ENCODE data around the gene IFNL1.
"Not testable (repeated sequence)": the region's sequence is repeated elsewhere in the genome, so short reads cannot be mapped to it uniquely, and the experiment has no call there.

Gene IFNL1

DNA sequence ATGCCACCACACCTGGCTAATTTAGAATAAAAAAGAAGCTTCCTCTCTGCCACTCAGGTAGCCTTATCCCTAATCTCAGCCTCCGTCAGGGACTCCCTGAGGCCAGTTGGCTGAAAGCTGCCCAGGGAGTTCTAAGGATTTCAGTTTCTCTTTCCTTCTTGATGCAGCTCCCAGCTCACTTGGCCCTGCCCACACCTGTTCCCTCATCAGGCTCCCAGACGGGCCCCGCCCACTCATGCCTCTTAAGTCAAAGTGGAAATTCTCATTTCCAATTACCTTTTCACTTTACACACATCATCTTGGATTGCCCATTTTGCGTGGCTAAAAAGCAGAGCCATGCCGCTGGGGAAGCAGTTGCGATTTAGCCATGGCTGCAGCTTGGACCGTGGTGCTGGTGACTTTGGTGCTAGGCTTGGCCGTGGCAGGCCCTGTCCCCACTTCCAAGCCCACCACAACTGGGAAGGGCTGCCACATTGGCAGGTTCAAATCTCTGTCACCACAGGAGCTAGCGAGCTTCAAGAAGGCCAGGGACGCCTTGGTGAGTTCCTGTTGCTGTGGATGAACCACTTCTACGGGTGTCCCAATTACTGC is at the start of gene IFNL1:
TSS of gene IFNL1 (plus strand) at position 353 of the 591 bp plus-strand sequence. CDS start at position 368, 15 bp downstream.
- DNase-seq (ENCODE audit: low spot score) = no peak

DNA sequence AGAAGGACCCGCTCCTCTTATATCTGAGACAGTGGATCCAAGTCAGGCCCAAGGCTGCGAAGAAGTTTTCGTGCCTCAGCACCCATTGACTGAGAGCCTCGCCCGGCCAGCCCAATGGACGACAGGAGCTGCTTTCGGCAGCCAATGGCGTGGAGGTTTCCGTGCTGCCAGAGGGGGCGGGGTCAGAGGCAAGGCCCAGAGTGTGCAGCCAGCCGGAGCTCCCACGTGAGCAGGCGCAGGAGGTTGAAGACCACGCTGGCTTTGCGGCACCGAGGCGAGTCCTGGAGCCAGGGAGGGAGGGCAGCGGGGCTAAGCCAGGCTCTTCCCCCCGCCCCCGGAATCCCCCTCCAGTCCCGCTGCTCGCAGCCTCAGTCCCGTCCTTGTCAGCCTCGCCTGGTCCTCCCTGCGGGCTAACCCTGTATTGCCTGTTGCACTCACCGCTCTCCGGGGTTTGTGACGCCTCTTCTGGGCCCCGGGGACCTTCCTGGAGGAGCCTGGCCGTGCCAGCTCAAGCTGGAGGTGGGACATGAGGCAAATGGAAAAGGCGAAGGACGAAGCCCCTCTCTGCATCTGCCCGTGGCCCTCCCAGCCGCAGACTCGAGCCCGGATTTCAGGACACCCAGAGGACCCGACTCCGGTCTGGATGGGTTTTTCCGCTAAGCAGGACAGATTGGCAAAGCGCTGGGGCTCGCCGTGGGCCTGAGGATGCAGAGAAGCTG is 49.1 kb upstream of the IFNL1 start:
- no peak for DNase-seq (ENCODE audit: low spot score)

DNA sequence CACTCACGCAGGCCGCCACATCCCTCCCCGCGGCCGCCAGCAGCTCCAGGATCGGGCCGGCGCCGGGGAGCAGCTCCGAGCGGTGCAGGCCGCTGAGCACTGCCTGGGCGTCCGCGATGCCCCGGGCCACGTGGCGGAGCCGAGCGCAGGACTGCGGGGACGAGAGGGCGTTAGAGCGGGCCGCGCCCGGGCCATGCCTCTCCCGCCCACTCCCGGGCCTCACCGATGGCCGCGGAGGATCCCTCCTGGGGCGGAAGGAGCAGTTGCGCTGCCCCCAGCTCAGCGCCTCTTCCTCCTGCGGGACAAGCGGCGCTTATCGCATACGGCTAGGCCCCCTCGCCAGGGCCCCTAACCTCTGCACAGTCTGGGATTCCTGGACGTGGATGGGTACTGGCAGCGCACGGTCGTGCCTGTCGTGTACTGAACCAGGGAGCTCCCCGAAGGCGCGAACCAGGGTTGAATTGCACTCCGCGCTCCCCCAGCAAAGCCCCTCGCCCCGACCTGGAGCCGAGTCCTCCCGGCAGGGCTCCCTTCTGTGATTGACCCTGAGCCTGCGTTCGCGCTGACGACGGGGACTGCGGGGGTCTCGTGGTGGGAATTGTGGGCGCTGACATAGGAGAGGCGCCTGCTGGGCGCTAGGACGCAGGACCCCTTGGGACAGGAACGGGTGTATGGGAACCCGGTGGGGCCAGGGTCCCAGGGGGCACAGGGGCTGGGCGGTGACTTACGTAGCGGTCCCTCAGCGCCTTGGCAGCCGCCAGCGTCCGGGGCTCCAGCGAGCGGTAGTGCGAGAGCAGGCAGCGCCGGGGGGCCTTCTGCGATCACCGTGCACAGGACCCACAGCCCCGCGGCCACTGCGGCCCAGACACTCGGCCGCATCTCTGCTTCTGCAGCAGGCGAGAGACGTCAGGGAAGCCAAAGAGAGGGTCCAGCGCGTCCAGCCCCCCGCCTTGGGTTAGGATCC is 48.2 kb upstream of the IFNL1 start:
- DNase-seq (ENCODE audit: low spot score) = no peak

- no peak for DNase-seq (ENCODE audit: low spot score)
These were observed 47.4 kb upstream of the IFNL1 start, which contains the start of gene IFNL4 for GRCh38 chr19:39248806-39249205. IFNL4 (minus strand) TSS chr19:39248856.

DNA sequence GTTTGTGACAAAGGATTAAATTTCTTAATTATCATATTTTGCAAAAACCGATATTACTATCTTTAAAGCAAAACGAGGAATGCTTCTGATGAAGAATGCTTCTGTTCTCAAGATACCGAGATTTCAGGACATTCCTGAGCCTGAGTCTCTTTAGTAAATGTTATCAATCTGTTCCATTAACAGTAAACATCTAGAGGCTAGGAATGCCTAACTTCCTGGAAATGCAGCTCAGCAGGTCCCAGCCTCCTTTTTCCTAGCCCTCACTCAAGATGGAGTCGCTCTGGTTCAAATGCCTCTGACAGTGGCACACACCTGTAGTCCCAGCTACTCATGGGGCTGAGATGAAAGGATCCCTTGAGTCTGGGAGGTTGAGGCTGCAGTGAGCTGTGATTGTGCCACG is 45.1 kb upstream of the IFNL1 start:
- DNase-seq (ENCODE audit: low spot score) = no peak

- no peak for DNase-seq (ENCODE audit: low spot score)
These were observed 44.4 kb upstream of the IFNL1 start for GRCh38 chr19:39251846-39252245.

GRCh38 chr19:39252458-39252857 is 43.7 kb upstream of the IFNL1 start:
- no peak for DNase-seq (ENCODE audit: low spot score)

GRCh38 chr19:39253374-39254149 is 42.6 kb upstream of the IFNL1 start:
- no peak for DNase-seq (ENCODE audit: low spot score)

DNA sequence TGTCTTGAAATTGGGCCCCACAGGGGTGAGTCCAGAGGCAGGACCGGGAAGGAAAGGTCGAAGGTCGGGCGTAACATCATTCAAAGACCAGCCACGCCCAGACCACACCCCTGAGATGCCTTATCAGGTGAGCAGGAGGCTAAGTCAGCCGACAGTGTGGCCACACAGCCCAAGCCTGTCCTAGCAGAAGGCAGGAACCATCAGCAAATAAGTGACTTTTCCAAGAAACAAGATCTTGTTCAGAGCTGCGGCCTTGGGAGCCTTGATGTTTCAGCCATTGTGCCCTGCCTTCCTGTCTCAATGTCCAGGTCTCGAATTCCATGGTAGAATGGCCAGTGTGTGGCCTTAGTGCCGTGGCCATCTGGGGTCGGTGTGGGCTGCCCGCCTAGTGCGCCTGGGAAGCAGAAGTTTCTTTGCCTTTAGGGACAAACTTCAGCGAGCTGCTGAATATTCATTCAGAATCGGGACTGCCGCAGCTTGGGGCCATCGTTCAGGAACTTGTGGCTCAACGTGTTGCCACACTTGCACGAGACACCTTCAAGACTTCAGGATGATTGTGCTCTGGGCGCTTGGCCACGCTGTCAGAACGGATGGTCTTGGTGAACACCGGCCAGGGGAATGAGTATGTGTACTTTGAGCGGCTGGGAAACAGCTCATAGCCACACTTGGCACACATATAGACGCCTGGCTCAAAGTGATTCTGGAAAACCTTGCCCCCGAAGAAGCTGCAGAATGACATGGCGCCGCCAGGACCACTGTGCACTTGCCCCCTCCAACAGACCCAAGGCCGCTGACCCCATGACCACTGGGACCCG is 41.5 kb upstream of the IFNL1 start:
- DNase-seq (ENCODE audit: low spot score) = no peak

DNA sequence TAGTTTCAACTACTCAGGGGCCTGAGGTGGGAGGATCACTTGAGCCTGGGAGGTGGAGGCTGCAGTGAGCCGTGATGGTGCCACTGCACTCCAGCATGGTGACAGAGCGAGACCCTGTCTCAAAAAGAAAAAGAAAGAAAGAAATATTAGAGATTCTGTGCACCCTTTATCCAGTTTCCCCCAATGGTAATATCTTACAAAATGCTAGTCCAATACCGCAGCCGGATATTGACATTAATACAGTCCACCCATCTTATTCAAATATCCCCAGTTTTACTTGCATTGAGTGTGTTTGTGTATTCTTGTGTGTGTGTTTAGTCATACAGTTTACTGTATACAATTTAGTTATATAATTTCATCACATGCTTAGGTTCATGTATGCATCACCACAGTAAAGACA is 39.0 kb upstream of the IFNL1 start:
- no peak for DNase-seq (ENCODE audit: low spot score)

DNA sequence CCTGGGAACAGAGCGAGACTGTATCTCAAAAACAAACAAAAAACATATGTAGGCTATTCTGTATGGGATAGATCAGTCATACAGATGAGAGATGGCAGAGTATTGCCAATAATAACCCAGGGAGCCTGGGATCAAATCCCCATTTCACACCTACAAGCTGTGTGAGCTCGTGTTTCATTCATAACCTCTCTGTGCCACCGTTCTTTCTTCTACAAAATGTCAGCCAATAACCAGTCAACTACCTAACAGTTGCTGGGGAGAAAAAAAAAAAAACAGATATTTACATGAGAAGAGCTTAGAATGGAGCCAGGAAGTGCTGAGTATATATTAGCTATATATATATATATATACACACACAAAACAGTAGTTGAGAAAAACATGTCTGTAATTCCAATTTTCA is 34.5 kb upstream of the IFNL1 start:
- no peak for DNase-seq (ENCODE audit: low spot score)

DNA sequence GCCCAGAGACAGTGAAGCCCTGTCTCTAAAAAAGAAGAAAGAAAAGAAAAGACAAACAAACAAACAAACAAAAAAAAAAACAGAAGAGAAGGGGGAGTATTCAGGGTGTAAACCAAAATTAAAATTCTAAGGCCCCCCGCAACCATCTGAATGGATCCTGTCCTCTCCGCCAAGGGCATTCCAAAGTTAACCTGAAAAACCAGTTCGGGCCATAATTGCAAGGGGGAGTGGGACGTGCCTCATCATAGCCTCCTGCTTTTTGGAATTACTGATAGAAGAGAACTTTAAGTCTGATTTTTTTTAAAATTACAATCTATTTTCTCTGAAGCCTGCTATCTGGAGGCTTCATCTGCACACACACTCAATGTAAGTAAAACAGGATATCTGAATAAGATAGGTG is 33.7 kb upstream of the IFNL1 start:
- DNase-seq (ENCODE audit: low spot score) = no peak

GRCh38 chr19:39263912-39264305 is 32.3 kb upstream of the IFNL1 start:
- DNase-seq (ENCODE audit: low spot score) = no peak

- no peak for DNase-seq (ENCODE audit: low spot score)
These were observed 31.6 kb upstream of the IFNL1 start for GRCh38 chr19:39264306-39265290.

DNA sequence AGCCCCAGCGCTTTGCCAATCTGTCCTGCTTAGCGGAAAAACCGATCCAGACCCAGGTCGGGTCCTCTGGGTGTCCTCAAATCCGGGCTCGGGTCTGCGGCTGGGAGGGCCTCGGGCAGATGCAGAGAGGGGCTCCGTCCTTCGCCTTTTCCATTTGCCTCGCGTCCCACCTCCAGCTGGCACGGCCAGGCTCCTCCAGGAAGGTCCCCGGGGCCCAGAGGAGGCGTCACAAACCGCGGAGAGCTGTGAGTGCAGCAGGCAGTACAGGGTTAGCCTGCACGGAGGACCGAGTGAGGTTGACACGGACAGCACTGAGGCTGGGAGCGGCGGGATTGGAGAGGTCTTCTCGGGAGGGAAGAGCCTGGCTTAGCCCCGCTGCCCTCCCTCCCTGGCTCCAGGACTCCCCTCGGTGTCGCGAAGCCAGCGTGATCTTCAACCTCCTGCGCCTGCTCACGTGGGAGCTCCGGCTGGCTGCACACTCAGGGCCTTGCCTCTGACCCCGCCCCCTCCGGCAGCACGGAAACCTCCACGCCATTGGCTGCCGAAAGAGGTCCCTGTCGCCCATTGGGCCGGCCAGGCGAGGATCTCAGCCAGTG is 30.8 kb upstream of the IFNL1 start:
- DNase-seq (ENCODE audit: low spot score) = no peak

DNA sequence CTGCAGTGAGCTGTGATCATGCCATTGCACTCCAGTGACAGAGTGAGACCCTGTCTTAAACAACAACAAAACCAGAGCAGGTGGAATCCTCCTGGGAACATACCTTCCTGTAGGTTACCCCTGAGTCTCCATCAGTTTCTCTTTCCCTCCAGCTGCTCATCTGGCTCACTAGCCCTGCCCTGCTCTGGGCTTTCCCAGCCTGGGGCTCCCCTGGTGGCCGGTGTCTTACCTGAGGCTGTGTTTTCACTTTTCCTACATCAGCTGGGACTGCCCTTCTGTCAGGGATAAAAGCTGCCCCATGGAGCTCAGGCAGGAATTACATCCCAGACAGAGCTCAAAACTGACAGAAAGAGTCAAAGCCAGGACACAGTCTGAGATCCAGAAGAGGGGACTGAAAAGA is 28.1 kb upstream of the IFNL1 start, which contains the start of gene IFNL2:
TSS of gene IFNL2 (plus strand) at position 312 of the 400 bp plus-strand sequence. CDS start 173 bp downstream, outside the sequence.
- DNase-seq (ENCODE audit: low spot score) = not testable (repeated sequence)

- DNase-seq (ENCODE audit: low spot score) = not testable (repeated sequence)
These were observed 27.5 kb upstream of the IFNL1 start for GRCh38 chr19:39268531-39269223.

GRCh38 chr19:39269369-39269768 is 26.8 kb upstream of the IFNL1 start:
- DNase-seq (ENCODE audit: low spot score) = not testable (repeated sequence)

All from HuH-7.5 (cell line).